ENCODE results near the gene LCE1F. TPM values are rescaled to one million over a fixed set of nuclear protein-coding genes. Genes with fewer than 3 reads are reported as not detected.

The LCE1F gene, protein sequence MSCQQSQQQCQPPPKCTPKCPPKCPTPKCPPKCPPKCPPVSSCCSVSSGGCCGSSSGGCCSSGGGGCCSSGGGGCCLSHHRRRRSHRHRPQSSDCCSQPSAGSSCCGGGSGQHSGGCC
- total RNA-seq, result not detected

- TF ChIP-seq, protein P1, sequence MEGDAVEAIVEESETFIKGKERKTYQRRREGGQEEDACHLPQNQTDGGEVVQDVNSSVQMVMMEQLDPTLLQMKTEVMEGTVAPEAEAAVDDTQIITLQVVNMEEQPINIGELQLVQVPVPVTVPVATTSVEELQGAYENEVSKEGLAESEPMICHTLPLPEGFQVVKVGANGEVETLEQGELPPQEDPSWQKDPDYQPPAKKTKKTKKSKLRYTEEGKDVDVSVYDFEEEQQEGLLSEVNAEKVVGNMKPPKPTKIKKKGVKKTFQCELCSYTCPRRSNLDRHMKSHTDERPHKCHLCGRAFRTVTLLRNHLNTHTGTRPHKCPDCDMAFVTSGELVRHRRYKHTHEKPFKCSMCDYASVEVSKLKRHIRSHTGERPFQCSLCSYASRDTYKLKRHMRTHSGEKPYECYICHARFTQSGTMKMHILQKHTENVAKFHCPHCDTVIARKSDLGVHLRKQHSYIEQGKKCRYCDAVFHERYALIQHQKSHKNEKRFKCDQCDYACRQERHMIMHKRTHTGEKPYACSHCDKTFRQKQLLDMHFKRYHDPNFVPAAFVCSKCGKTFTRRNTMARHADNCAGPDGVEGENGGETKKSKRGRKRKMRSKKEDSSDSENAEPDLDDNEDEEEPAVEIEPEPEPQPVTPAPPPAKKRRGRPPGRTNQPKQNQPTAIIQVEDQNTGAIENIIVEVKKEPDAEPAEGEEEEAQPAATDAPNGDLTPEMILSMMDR (IDR thresholded peaks at IDR 0.05), result no peak
- no peaks in the 10 kb centered on the region for H3K9me3 ChIP-seq
- ATAC-seq (ENCODE audit: insufficient number of reproducible peaks, low FRiP score, low read depth), result no peak
- DNase-seq (ENCODE audit: low spot score), result no peak
- no peak within 1 kb of the TSS for H3K27ac ChIP-seq
- no peak within 1 kb of the TSS for H3K4me3 ChIP-seq
- H3K36me3 ChIP-seq, result no peaks in the 10 kb centered on the region
- no peaks in the 10 kb centered on the region for H3K4me1 ChIP-seq (ENCODE audit: control insufficient read depth in 1 of 2, low read depth in 2 of 2)
- no peaks in the 10 kb centered on the region for H3K27me3 ChIP-seq (replicated peaks; ENCODE audit: insufficient read depth)
Observed at GRCh38 chr1:152774875-152775274, at the start of gene LCE1F. Gene LCE1F (plus strand): TSS chr1:152775140. CDS start chr1:152776372, 1,232 bp downstream.

DNA sequence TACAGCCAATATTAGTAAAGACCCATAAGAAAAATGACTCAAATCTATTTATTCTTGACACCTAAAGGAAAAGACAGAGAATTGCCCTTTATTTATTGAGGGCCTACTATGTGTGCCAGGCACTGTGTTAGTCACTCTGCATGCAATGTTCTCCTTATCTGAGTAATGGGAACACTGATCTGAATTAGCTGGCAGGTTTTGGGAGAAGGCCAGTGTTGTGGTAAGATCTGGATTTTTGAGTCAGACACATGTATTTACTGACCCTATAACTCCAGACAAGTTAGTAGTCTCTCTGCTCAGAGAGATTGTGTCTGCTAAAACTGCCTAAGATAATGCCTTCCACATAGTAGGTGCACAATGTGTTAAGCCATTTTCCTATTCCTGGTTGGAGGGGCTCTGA, 49.7 kb upstream of the LCE1F start:
- Histone ChIP-seq H3K4me1 (ENCODE audit: control insufficient read depth in 1 of 2, low read depth in 2 of 2) (no peaks in the 10 kb centered on the region), H3K27me3 (replicated peaks; ENCODE audit: insufficient read depth) (no peaks in the 10 kb centered on the region), H3K36me3 (no peaks in the 10 kb centered on the region), H3K27ac (no peak overlapping the region), H3K4me3 (no peak overlapping the region), H3K9me3 (no peaks in the 10 kb centered on the region)
- ATAC-seq (ENCODE audit: insufficient number of reproducible peaks, low FRiP score, low read depth) (no peak), DNase-seq (ENCODE audit: low spot score) (no peak)
- TF ChIP-seq, protein P1 (IDR thresholded peaks at IDR 0.05), result no peak

DNA sequence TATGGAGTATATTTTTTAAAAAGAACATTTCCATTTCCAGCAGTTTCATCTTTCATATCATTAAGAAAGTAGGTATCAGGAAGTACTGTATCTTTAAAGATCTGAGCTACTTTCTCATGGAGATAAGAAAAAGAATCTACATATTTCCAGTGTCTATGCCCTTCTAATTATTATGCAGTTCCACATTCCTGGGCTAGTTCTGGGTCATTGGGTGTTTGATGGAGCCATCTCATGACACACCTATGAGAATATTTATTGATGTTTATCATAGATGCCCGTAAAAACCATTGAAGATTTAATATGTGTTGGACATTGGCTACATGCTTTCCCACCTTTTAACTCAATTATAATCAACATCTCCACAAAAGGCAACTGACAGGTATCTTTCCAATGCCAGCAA, 46.0 kb upstream of the LCE1F start:
- H3K4me1 ChIP-seq (ENCODE audit: control insufficient read depth in 1 of 2, low read depth in 2 of 2), result no peaks in the 10 kb centered on the region
- TF ChIP-seq, protein P1 (IDR thresholded peaks at IDR 0.05), result no peak
- H3K27ac ChIP-seq, result no peak overlapping the region
- no peak for DNase-seq (ENCODE audit: low spot score)
- H3K27me3 ChIP-seq (replicated peaks; ENCODE audit: insufficient read depth), result no peaks in the 10 kb centered on the region
- H3K36me3 ChIP-seq, result no peaks in the 10 kb centered on the region
- H3K9me3 ChIP-seq, result no peaks in the 10 kb centered on the region
- H3K4me3 ChIP-seq, result no peak overlapping the region
- ATAC-seq (ENCODE audit: insufficient number of reproducible peaks, low FRiP score, low read depth), result no peak

- no peaks in the 10 kb centered on the region for H3K4me1 ChIP-seq (ENCODE audit: control insufficient read depth in 1 of 2, low read depth in 2 of 2)
- H3K27ac ChIP-seq, result no peak overlapping the region
- no peaks in the 10 kb centered on the region for H3K27me3 ChIP-seq (replicated peaks; ENCODE audit: insufficient read depth)
- no peaks in the 10 kb centered on the region for H3K36me3 ChIP-seq
- ATAC-seq (ENCODE audit: insufficient number of reproducible peaks, low FRiP score, low read depth) (no peak), DNase-seq (ENCODE audit: low spot score) (no peak)
- TF ChIP-seq, protein P1 (IDR thresholded peaks at IDR 0.05), result no peak
- no peaks in the 10 kb centered on the region for H3K9me3 ChIP-seq
- no peak overlapping the region for H3K4me3 ChIP-seq
Observed at GRCh38 chr1:152735648-152736047, 39.3 kb upstream of the LCE1F start.

DNA sequence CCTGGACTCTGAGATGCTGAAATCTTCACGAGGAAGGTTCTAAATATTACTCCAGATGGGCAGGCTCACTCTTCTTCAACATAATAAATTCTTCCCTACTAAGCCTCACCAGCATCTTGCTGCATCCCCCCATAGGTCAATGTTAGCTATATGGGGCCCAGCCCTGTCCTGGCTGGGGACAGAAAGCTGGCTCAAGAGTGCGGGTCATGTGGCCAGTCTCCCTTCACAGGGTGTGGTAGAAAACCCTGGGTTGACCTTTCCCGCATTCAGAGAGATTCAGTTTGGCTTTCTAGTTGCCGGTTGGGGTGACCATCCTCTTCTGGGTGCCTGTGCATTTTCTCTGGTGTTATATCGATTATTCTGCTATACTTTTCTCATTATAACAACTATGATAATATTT, 36.9 kb upstream of the LCE1F start:
- DNase-seq (ENCODE audit: low spot score) (no peak), ATAC-seq (ENCODE audit: insufficient number of reproducible peaks, low FRiP score, low read depth) (no peak)
- Histone ChIP-seq H3K36me3 (no peaks in the 10 kb centered on the region), H3K27me3 (replicated peaks; ENCODE audit: insufficient read depth) (no peaks in the 10 kb centered on the region), H3K9me3 (no peaks in the 10 kb centered on the region), H3K4me3 (no peak overlapping the region), H3K4me1 (ENCODE audit: control insufficient read depth in 1 of 2, low read depth in 2 of 2) (no peaks in the 10 kb centered on the region), H3K27ac (no peak overlapping the region)
- TF ChIP-seq, protein P1 (IDR thresholded peaks at IDR 0.05), result no peak
